Measurements from ENCODE around the gene BSG. TPM values are rescaled to one million over a fixed set of nuclear protein-coding genes. Genes with fewer than 3 reads are reported as not detected.
"Not testable (repeated sequence)": the region's sequence is repeated elsewhere in the genome, so short reads cannot be mapped to it uniquely, and the experiment has no call there.

The BSG gene
- total RNA-seq, 1 donor: 94.2 TPM

DNA sequence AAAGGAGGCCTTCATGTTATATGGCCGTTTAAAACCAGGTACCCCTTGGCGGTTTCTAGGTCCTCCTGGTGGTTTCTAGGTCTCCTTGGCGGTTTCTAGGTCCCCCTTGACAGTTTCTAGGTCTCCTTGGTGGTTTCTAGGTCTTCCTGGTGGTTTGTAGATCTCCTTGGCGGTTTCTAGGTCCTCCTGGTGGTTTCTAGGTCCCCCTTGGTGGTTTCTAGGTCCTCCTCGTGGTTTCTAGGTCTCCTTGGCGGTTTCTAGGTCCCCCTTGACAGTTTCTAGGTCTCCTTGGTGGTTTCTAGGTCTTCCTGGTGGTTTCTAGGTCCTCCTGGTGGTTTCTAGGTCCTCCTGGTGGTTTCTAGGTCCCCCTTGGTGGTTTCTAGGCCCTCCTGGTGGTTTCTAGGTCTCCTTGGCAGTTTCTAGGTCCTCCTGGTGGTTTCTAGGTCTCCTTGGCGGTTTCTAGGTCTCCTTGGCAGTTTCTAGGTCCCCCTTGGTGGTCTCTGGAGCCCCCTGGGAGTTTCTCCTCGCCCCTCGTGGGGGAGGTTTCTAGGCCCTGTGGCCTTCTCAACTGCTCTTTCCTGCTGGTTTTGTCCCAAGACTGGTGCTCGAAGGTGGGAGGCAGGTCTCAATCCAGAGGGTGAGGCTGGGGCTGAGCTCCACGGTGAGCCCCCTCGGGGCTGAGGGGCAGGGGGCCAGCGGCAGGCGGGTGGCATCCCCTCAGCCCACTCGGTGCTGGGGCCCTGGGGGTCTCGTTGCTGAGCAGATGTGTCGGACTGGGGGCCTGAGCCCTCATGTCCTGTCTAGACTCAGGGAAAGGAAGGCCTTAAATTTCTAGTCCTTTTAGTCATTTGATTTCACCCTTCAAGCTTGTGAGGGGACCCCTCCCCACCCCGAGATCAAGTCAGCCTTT is 25.3 kb downstream of the BSG start:
- Histone ChIP-seq H3K27me3 (ENCODE audit: insufficient read depth, low read length) (no peaks in the 10 kb centered on the region), H3K4me3 (ENCODE audit: low read length) (no peak overlapping the region), H3K9me3 (ENCODE audit: low read depth, low read length) (no peaks in the 10 kb centered on the region), H3K4me1 (ENCODE audit: insufficient read depth, low read length) (no peaks in the 10 kb centered on the region)

DNA sequence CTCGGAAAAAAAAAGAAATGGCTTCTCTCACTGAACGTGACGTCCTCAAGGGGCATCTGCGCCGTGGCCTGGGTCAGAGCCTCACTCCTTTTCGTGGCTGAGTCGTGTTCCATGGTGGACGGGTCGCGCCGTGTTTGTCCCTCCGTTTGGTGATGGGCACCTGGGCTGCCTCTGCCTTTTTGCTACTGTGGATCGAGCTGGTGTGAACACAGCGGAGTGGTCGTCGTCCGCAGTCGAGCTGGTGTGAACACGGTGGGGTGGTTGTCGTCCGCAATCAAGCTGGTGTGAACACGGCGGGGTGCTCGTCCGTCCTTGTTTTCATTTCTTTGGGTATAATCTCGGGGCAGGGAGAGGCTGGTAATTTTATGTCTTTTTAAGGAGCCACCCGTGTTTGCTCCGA is 28.9 kb downstream of the BSG start:
- Histone ChIP-seq H3K27me3 (ENCODE audit: insufficient read depth, low read length) (no peaks in the 10 kb centered on the region), H3K4me3 (ENCODE audit: low read length) (no peak overlapping the region), H3K9me3 (ENCODE audit: low read depth, low read length) (no peaks in the 10 kb centered on the region), H3K4me1 (ENCODE audit: insufficient read depth, low read length) (no peaks in the 10 kb centered on the region)

DNA sequence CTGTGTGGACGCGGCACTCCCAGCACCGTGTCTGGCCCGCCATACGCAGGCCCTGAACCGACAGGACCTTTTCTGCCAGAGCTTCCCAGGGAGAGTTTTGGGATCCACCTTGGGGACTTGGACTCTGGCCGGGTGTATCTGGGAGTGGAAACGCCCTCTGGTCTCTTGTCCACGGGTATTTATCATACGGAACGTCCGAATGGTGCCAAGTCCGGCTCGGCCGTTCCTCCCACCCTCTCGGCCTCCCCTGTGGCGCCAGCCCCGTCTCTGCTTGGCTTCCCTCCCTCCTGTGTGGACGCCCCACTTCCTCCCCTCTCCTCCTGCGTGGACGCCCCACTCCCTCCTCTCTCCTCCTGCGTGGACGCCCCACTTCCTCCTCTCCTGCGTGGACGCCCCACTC is 29.4 kb downstream of the BSG start:
- Histone ChIP-seq H3K4me1 (ENCODE audit: insufficient read depth, low read length) (no peaks in the 10 kb centered on the region), H3K4me3 (ENCODE audit: low read length) (no peak overlapping the region), H3K9me3 (ENCODE audit: low read depth, low read length) (no peaks in the 10 kb centered on the region), H3K27me3 (ENCODE audit: insufficient read depth, low read length) (no peaks in the 10 kb centered on the region)

DNA sequence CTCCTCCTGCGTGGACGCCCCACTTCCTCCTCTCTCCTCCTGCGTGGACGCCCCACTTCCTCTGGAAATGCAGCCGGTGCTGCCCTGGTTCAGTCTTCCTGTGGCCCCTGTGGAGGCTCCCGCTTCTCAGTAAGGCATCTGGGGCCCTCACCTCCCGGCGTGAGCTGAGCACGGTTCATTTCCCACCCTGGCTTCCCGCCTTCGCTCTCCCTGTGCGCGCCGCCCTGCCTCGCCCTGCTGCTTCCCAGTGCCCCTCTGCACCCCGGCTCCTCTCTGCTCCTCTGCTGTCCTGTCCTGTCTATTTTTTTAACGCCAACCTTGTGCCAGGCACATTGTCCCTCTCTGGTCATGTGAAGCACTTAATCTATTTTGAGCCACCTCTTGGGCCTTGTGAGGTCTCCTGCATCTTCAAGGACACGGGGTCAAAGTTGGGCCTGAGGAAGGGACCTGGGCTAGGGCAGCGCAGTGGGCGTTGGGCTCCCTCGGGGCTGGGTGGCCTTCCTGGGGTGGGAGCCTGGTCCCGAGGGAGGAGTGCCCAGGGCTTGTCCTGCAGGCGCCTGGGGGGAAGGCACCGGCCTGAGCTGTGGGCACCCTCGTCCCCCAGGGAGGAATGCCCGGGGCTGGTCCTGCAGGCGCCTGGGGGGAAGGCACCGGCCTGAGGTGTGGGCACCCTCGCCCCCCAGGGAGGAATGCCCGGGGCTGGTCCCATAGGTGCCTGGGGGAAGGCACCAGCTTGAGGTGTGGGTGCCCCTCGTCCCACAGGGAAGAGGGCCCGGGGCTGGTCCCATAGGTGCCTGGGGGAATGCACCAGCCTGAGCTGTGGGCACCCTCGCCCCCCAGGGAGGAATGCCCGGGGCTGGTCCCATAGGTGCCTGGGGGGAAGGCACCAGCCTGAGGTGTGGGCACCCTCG is 30.2 kb downstream of the BSG start:
- Histone ChIP-seq H3K4me1 (ENCODE audit: insufficient read depth, low read length) (no peaks in the 10 kb centered on the region), H3K9me3 (ENCODE audit: low read depth, low read length) (no peaks in the 10 kb centered on the region), H3K27me3 (ENCODE audit: insufficient read depth, low read length) (no peaks in the 10 kb centered on the region), H3K4me3 (ENCODE audit: low read length) (no peak overlapping the region)

DNA sequence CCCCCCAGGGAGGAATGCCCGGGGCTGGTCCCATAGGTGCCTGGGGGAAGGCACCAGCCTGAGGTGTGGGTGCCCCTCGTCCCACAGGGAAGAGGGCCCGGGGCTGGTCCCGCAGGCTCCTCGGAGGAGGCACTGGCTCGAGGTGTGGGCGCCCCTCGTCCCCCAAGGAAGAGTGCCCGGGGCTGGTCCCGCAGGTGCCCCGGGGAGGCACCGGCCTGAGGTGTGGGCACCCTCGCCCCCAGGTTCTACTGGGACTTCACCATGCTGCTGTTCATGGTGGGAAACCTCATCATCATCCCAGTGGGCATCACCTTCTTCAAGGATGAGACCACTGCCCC is 30.9 kb downstream of the BSG start:
- not testable (repeated sequence) for H3K9me3 ChIP-seq (ENCODE audit: low read depth, low read length); H3K27me3 ChIP-seq (ENCODE audit: insufficient read depth, low read length); H3K4me1 ChIP-seq (ENCODE audit: insufficient read depth, low read length); H3K4me3 ChIP-seq (ENCODE audit: low read length)

DNA sequence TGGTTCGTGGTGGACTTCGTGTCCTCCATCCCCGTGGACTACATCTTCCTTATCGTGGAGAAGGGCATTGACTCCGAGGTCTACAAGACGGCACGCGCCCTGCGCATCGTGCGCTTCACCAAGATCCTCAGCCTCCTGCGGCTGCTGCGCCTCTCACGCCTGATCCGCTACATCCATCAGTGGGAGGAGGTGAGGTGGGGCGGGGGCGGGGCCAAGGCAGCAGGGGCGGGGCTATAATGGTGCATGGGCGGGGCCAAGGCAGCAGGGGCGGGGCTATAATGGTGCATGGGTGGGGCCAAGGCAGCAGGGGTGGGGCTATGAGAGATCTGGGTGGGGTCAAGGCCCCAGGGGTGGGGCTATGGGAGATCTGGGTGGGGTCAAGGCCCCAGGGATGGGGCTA is 31.4 kb downstream of the BSG start:
- H3K4me3 ChIP-seq (ENCODE audit: low read length); H3K4me1 ChIP-seq (ENCODE audit: insufficient read depth, low read length); H3K9me3 ChIP-seq (ENCODE audit: low read depth, low read length); H3K27me3 ChIP-seq (ENCODE audit: insufficient read depth, low read length): not testable (repeated sequence)

DNA sequence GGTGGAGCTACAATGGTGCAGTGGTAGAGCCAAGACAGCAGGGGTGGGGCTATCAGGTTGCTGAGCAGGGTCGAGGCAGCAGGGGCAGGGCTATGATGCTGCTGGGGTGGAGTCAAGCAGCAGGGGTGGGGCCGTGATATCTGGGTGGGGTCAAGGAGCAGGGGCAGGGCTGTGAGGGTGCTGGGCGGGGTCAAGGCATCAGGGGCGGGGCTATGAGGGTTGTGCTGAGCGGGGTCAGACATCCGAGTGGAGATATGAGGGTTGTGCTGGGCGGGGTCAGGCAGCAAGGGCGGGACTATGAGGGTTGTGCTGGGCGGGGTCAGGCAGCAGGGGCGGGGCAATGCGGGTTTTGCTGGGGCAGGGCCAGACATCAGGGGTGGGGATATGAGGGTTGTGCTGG is 32.0 kb downstream of the BSG start:
- Histone ChIP-seq H3K4me1 (ENCODE audit: insufficient read depth, low read length) (peaks cover 10% of the 10 kb centered on the region), H3K27me3 (ENCODE audit: insufficient read depth, low read length) (no peaks in the 10 kb centered on the region), H3K9me3 (ENCODE audit: low read depth, low read length) (no peaks in the 10 kb centered on the region), H3K4me3 (ENCODE audit: low read length) (no peak overlapping the region)

DNA sequence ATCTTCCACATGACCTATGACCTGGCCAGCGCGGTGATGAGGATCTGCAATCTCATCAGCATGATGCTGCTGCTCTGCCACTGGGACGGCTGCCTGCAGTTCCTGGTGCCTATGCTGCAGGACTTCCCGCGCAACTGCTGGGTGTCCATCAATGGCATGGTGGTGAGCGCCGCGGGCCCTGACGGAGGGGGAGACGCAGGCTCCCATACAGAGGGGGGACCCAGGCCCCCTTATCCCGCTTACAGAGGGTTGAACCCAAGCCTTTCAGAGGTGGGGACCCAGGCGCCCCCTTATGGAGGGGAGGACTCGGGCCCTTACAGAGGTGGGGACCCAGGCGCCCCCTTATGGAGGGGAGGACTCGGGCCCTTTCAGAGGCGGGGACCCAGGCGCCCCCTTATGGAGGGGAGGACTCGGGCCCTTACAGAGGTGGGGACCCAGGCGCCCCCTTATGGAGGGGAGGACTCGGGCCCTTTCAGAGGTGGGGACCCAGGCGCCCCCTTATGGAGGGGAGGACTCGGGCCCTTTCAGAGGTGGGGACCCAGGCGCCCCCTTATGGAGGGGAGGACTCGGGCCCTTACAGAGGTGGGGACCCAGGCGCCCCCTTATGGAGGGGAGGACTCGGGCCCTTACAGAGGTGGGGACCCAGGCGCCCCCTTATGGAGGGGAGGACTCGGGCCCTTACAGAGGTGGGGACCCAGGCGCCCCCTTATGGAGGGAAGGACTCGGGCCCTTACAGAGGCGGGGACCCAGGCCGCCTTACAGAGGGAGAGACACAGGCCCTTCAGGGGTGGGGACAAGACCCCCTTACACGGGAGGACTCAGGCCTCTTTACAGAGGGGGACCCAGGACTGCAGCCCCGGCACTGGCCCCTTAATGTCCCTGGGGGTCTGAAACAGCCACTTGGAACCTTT is 32.9 kb downstream of the BSG start:
- H3K27me3 ChIP-seq (ENCODE audit: insufficient read depth, low read length); H3K4me3 ChIP-seq (ENCODE audit: low read length); H3K9me3 ChIP-seq (ENCODE audit: low read depth, low read length): not testable (repeated sequence)
- peaks cover 19% of the 10 kb centered on the region for H3K4me1 ChIP-seq (ENCODE audit: insufficient read depth, low read length)

DNA sequence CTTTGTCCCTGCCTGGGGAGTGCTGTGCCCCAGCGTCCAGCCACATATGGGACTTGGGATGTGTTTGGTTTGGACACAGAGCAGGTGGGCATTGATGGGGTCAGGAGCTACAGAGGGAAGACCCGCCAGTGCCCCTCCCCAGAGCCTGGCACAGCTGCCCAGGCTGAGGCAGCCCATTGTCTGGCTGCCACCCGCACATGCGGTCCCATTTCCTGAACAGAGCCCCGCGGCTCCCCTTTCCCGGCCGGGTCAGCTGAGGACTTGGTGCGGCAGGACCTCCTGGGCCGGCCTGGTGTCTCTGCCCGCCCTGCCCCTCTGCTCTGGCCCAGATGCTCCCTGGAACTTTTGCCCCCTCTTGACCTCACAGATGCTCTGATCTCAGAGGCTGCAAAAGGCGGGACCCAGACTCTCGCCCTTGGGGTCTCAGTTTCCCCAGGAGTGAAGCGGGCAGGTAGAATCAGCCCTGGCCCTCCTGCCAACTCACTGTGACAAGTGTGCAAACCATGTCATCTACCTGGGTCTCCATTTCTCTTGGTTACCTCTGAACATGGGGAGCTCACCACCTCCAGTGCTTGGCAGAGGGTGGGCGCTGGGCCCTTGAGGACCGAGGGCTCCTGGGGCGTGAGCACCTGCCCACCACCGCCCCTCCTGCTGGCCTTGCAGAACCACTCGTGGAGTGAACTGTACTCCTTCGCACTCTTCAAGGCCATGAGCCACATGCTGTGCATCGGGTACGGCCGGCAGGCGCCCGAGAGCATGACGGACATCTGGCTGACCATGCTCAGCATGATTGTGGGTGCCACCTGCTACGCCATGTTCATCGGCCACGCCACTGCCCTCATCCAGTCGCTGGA is 35.1 kb downstream of the BSG start:
- H3K4me1 ChIP-seq (ENCODE audit: insufficient read depth, low read length): peaks cover 30% of the 10 kb centered on the region
- H3K27me3 ChIP-seq (ENCODE audit: insufficient read depth, low read length): no peaks in the 10 kb centered on the region
- H3K9me3 ChIP-seq (ENCODE audit: low read depth, low read length): no peaks in the 10 kb centered on the region
- no peak overlapping the region for H3K4me3 ChIP-seq (ENCODE audit: low read length)

DNA sequence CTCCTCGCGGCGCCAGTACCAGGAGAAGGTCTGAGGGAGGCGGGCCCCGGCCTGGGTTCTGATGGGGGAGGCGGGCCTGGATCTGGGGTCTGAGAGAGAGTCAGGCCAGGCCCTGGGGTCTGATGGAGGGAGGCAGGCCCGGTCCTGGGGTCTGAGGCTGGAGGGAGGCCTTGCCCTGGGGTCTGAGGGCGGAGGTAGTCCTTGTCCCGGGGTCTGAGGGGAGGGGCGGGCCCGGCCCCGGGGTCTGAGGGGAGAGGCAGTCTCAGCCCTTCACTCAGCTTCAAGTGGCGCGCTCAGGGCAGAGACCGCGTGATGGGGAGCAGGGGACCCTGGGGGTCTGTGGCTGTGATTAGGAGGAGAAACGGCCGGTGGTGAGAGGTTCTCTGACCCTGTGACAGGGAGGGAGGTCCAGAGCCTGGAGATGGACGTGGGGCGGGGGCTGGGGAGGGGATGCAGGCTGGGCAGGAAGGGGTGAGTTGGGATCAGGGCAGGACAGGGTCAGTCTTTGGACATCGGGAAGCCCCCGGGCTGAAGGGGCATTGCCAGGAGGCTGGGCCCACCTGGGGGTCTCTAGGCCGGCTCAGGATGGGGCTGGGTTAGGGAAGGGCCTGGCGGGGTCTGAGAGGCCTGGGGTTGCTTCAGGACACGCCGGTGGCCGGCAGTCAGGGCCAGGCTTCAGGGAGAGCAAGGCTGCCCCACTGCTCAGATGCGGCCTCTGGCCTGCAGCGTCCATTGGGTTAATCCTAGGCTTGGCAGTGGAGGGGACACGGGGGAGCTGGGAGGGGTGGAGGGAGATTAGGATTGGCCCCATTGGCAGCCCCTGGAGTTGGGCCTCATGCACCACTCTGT is 36.0 kb downstream of the BSG start:
- Histone ChIP-seq H3K9me3 (ENCODE audit: low read depth, low read length) (no peaks in the 10 kb centered on the region), H3K4me1 (ENCODE audit: insufficient read depth, low read length) (peaks cover 30% of the 10 kb centered on the region), H3K27me3 (ENCODE audit: insufficient read depth, low read length) (no peaks in the 10 kb centered on the region), H3K4me3 (ENCODE audit: low read length) (no peak overlapping the region)

DNA sequence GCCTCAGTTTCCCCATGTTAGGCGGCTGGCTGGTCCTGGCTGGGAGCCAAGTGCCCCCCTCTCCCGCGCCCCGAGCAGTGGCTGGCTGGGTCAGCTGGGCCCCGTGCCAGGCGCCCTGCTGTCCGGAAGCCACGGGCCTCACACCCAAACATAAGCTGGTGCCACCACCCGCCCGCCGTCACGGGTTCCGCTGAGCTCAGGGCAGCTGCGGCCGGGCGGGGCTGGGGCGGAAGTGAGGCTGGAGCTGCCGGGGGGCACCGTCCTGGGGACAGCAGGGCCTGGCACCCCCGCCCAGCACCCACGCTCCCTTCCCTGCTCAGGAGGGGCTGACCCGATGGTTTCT is 36.6 kb downstream of the BSG start:
- H3K9me3 ChIP-seq (ENCODE audit: low read depth, low read length): no peaks in the 10 kb centered on the region
- H3K4me3 ChIP-seq (ENCODE audit: low read length): no peak overlapping the region
- H3K4me1 ChIP-seq (ENCODE audit: insufficient read depth, low read length): peaks cover 30% of the 10 kb centered on the region
- H3K27me3 ChIP-seq (ENCODE audit: insufficient read depth, low read length): no peaks in the 10 kb centered on the region

DNA sequence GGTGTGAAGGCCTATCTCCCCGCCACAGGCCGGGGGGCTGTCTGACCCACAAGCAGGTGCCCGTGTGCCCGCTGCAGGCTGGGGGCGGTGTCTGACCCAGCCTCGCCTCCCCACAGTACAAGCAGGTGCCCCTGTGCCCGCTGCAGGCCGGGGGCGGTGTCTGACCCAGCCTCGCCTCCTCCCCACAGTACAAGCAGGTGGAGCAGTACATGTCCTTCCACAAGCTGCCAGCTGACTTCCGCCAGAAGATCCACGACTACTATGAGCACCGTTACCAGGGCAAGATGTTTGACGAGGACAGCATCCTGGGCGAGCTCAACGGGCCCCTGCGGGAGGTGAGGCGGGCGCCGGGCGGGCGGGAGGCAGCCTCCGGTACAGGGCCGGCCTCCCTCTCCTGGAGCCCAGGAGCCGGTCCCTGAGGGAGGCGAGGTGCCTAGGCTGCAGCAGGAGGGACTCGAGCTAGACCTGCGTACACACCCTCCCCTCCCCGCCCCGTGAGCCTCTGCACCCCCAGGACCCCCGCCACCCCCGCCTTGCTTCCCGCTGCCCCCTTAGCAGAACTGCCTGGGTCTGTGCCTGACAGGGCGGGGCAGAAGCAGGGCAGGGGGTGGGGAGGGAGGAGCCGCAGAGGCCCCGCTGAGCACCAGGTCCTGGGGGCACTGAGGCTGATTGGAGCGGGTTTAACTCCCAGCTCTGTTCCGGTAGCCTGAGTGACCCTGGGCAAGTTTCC is 37.8 kb downstream of the BSG start:
- Histone ChIP-seq H3K4me1 (ENCODE audit: insufficient read depth, low read length) (peaks cover 30% of the 10 kb centered on the region), H3K27me3 (ENCODE audit: insufficient read depth, low read length) (no peaks in the 10 kb centered on the region), H3K9me3 (ENCODE audit: low read depth, low read length) (no peaks in the 10 kb centered on the region), H3K4me3 (ENCODE audit: low read length) (peak overlapping the region; percentile 24)
